ENCODE measurements around the gene RFTN1. TPM values are rescaled to one million over a fixed set of nuclear protein-coding genes. Genes with fewer than 3 reads are reported as not detected.

The RFTN1 gene
- total RNA-seq, 4 donors from 2014 or later: 10.3 to 26.9 (median 22.3) TPM

- Histone ChIP-seq H3K9me3 (no peaks in the 10 kb centered on the region), H3K4me3 (no peak overlapping the region), H3K27me3 (no peaks in the 10 kb centered on the region), H3K36me3 (peaks cover 5% of the 10 kb centered on the region), H3K4me1 (peaks cover 8% of the 10 kb centered on the region), H3K27ac (no peak overlapping the region)
- WGBS: 100% methylated on average over 4 of the region's 7 CpGs
- DNase-seq (ENCODE audit: low spot score in 2 of 2): no peak
- TF ChIP-seq CTCF (IDR thresholded peaks at IDR 0.05): no peak
- no peak for TF ChIP-seq POLR2AphosphoS5 (IDR thresholded peaks at IDR 0.05)
- no peak for TF ChIP-seq POLR2A (IDR thresholded peaks at IDR 0.05)
- no peak for TF ChIP-seq EP300 (IDR thresholded peaks at IDR 0.05)
Observed at GRCh38 chr3:16305111-16305541, 208.4 kb downstream of the RFTN1 start.

DNA sequence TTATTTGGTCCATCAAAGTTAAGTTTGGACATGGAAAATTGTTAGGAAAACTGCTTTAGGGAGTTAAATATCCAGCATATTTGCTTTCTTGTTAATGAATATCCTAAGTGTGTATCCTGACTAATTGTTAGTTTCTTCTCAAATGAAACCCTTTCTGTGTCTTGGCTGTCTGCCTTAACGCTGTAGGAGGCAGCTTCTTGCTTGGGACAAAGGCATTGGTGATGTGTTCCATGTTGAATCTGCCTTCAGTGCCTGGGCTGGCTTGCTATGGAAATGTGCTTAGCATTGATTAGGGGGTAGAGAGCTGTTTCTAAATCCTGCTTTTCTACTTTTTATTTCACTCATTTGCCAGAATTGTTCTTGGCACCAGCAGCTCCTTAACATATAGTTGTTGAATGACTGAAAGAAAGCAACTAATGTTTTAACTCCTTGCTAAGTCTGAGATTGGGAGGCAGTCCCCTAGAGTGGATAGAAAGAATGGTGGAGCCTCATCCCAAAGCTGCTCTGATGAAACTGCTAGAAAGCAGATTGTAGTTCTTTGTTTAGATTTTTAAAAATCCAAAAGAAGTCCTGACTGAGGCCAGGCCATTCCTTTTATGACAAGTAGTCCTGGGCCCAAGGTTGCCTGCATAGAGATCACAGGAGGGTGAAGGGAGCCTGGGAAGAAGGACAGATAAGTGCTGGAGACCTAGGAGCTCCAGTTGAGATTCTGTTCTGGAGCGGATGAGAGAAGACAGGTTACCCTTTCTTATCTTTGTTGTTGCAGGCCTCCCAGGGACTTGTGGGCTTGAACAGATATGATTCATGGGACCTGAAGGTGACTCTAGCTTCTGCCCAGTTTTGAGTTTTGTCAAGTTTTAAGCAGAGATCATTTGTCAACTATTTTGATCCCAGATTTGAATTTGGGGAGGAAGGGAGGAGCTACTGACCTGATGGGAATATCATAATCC lies 209.2 kb downstream of the RFTN1 start:
- no peak for DNase-seq (ENCODE audit: low spot score in 2 of 2)
- Histone ChIP-seq H3K4me3 (no peak overlapping the region), H3K9me3 (no peaks in the 10 kb centered on the region), H3K27ac (no peak overlapping the region), H3K27me3 (no peaks in the 10 kb centered on the region), H3K4me1 (peaks cover 8% of the 10 kb centered on the region), H3K36me3 (peaks cover 5% of the 10 kb centered on the region)
- no peak for TF ChIP-seq POLR2A (IDR thresholded peaks at IDR 0.05)
- no peak for TF ChIP-seq CTCF (IDR thresholded peaks at IDR 0.05)
- TF ChIP-seq EP300 (IDR thresholded peaks at IDR 0.05): no peak
- no peak for TF ChIP-seq POLR2AphosphoS5 (IDR thresholded peaks at IDR 0.05)
- 94% methylated on average over 2 of the region's 2 CpGs for WGBS

GRCh38 chr3:16303037-16303575 lies 210.4 kb downstream of the RFTN1 start:
- WGBS: 68% methylated on average over 2 of the region's 2 CpGs

DNA sequence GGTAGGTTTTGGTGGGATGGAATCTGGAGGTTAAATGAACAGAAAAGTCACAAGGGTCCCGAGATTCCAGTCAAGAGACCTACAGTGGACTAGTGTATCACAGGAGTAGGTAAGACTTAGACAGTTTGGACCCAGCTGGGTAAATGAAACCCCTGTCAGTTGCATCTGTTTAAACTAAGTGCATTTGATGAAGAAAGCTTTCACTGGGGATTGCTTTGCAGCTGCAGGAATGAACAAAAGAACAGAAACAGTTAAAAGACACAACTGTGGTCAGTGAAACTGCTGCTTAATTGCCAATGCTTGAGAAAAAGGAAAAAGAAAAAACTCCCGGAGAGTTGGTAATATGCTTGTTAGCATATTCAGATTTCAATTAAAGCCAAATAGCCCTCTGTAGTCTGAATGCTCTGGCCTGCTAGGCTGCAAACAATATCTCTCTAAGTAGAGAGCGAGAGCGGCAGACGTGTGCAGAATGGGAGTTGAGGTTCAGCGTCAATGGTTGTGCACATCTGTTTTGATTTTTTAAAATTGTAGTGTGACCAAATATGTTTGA lies 211.3 kb downstream of the RFTN1 start:
- no peak overlapping the region for H3K4me3 ChIP-seq
- H3K9me3 ChIP-seq: no peaks in the 10 kb centered on the region
- TF ChIP-seq POLR2A (IDR thresholded peaks at IDR 0.05) (no peak), POLR2AphosphoS5 (IDR thresholded peaks at IDR 0.05) (no peak), CTCF (IDR thresholded peaks at IDR 0.05) (no peak), EP300 (IDR thresholded peaks at IDR 0.05) (no peak)
- no peaks in the 10 kb centered on the region for H3K27me3 ChIP-seq
- DNase-seq (ENCODE audit: low spot score in 2 of 2): peak in 1 of 2 donors; percentile 8
- 67% methylated on average over 6 of the region's 6 CpGs for WGBS
- no peak overlapping the region for H3K27ac ChIP-seq
- peaks cover 7% of the 10 kb centered on the region for H3K36me3 ChIP-seq
- peaks cover 8% of the 10 kb centered on the region for H3K4me1 ChIP-seq

More at GRCh38 chr3:16303037-16303575, 210.4 kb downstream of the RFTN1 start:
- Histone ChIP-seq H3K9me3 (no peaks in the 10 kb centered on the region), H3K27ac (peak overlapping the region; percentile 26), H3K4me3 (no peak overlapping the region), H3K27me3 (no peaks in the 10 kb centered on the region), H3K4me1 (peaks cover 8% of the 10 kb centered on the region), H3K36me3 (peaks cover 5% of the 10 kb centered on the region)
- TF ChIP-seq POLR2AphosphoS5 (IDR thresholded peaks at IDR 0.05) (no peak), CTCF (IDR thresholded peaks at IDR 0.05) (no peak), EP300 (IDR thresholded peaks at IDR 0.05) (no peak), POLR2A (IDR thresholded peaks at IDR 0.05) (no peak)
- peak in 1 of 2 donors; percentile 15 for DNase-seq (ENCODE audit: low spot score in 2 of 2)

DNA sequence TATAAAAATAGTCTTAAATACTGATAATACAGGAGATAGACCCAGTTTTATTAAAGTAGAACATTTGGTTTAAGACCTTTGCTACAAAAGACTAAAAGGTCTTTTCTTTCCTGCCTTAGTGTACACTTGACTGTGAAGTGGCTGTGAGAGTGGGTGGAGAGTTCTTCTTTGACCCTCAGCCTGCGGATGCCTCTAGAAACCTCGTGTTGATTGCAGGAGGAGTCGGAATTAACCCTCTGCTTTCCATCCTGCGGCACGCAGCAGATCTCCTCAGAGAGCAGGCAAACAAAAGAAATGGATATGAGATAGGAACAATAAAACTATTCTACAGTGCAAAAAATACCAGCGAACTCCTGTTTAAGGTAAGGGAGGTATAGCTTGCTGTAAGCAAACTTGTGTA lies 212.0 kb downstream of the RFTN1 start:
- Histone ChIP-seq H3K4me3 (no peak overlapping the region), H3K27me3 (no peaks in the 10 kb centered on the region), H3K27ac (no peak overlapping the region), H3K4me1 (peaks cover 8% of the 10 kb centered on the region), H3K9me3 (no peaks in the 10 kb centered on the region), H3K36me3 (peaks cover 8% of the 10 kb centered on the region)
- no peak for DNase-seq (ENCODE audit: low spot score in 2 of 2)
- no peak for TF ChIP-seq EP300 (IDR thresholded peaks at IDR 0.05)
- TF ChIP-seq CTCF (IDR thresholded peaks at IDR 0.05): no peak
- TF ChIP-seq POLR2AphosphoS5 (IDR thresholded peaks at IDR 0.05): no peak
- no peak for TF ChIP-seq POLR2A (IDR thresholded peaks at IDR 0.05)
- 69% methylated on average over 6 of the region's 6 CpGs for WGBS

All from suprapubic skin (tissue), 4 donors.